SK-N-SH treated with all-trans-retinoic acid at 6 μM for 48 hours (cell line): ENCODE results near the gene METTL17.
"Not testable (repeated sequence)": the region's sequence is repeated elsewhere in the genome, so short reads cannot be mapped to it uniquely, and the experiment has no call there.

Source experiments
- BACH2 ChIP-seq: fragments of 250-450 bp; sonication (Bioruptor Pico); IDR thresholded peaks from 2 replicates; pipeline ENCODE4 v1.9.0; 2021; ENCODE audit warnings: mild to moderate bottlenecking, borderline replicate concordance
- ESRRG ChIP-seq: fragments of 250-450 bp; sonication (Bioruptor Pico); IDR thresholded peaks from 2 replicates; pipeline ENCODE4 v1.6.1; 2021; ENCODE audit warnings: mild to moderate bottlenecking
- SNAI2 ChIP-seq: fragments of 250-450 bp; sonication (Bioruptor Pico); IDR thresholded peaks from 2 replicates; pipeline ENCODE4 v1.5.0; 2020; ENCODE audit warnings: mild to moderate bottlenecking, moderate library complexity
- TOX ChIP-seq: fragments of 250-450 bp; sonication (Bioruptor Pico); IDR thresholded peaks from 2 replicates; pipeline ENCODE4 v1.8.0; 2021; ENCODE audit warnings: mild to moderate bottlenecking, moderate library complexity, borderline replicate concordance
- ZFP3 ChIP-seq: fragments of 250-450 bp; sonication (Bioruptor Pico); IDR thresholded peaks from 2 replicates; pipeline ENCODE4 v1.5.0; 2020; ENCODE audit warnings: mild to moderate bottlenecking, moderate library complexity
- ZFP30 ChIP-seq: fragments of 450-650 bp; formaldehyde crosslinking; IDR thresholded peaks from 2 replicates; pipeline ENCODE4 v1.5.0; 2022; ENCODE audit warnings: mild to moderate bottlenecking, moderate library complexity
- ZNF70 ChIP-seq: fragments of 450-650 bp; formaldehyde crosslinking; IDR thresholded peaks from 2 replicates; pipeline ENCODE4 v1.5.0; 2020; ENCODE audit warnings: mild to moderate bottlenecking, moderate library complexity
- ZNF8 ChIP-seq: fragments of 450-650 bp; formaldehyde crosslinking; IDR thresholded peaks from 2 replicates; pipeline ENCODE4 v1.5.0; 2020; ENCODE audit warnings: mild to moderate bottlenecking, moderate library complexity
- TF ChIP-seq, protein P1 (sequence below): fragments of 250-450 bp; sonication (Bioruptor Pico); IDR thresholded peaks from 2 replicates; pipeline ENCODE4 v1.5.1; 2020; ENCODE audit warnings: low read depth, mild to moderate bottlenecking, moderate library complexity
- TF ChIP-seq, protein P2 (sequence below): fragments of 250-450 bp; sonication (Bioruptor Pico); IDR thresholded peaks from 2 replicates; pipeline ENCODE4 v1.8.0; 2021; ENCODE audit warnings: low read depth, mild to moderate bottlenecking, moderate library complexity, borderline replicate concordance
- TF ChIP-seq, protein P3 (sequence below): fragments of 250-450 bp; sonication (Bioruptor Pico); IDR thresholded peaks from 2 replicates; pipeline ENCODE4 v1.8.0; 2020; ENCODE audit warnings: mild to moderate bottlenecking, moderate library complexity, borderline replicate concordance

DNA sequence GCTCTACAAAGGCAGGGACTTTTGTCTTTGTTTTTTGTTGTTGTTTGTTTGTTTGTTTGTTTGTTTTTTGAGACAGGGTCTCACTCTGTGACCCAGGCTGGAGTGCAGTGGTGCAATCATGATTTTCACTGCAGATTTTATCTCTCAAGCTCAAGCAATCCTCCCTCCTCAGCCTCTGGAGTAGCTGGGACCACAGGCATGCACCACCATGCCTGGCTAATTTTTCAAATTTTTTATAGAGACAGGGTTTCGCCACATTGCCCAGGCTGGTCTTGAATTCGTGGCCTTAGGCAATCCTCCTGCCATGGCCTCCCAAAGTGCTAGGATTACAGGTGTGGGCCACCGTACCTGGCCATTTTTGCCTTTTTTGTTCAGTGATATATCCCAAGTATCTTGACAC is 51.2 kb downstream of the METTL17 start:
- TF ChIP-seq ZFP30 (CRISPR knock-in tag); ZNF8 (CRISPR knock-in tag); ESRRG (CRISPR knock-in tag); BACH2 (CRISPR knock-in tag); SNAI2; ZFP3 (CRISPR knock-in tag); ZNF70; TOX (CRISPR knock-in tag): not testable (repeated sequence)
- TF ChIP-seq, protein P1, sequence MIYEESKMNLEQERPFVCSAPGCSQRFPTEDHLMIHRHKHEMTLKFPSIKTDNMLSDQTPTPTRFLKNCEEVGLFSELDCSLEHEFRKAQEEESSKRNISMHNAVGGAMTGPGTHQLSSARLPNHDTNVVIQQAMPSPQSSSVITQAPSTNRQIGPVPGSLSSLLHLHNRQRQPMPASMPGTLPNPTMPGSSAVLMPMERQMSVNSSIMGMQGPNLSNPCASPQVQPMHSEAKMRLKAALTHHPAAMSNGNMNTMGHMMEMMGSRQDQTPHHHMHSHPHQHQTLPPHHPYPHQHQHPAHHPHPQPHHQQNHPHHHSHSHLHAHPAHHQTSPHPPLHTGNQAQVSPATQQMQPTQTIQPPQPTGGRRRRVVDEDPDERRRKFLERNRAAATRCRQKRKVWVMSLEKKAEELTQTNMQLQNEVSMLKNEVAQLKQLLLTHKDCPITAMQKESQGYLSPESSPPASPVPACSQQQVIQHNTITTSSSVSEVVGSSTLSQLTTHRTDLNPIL (CRISPR knock-in tag), result not testable (repeated sequence)
- TF ChIP-seq, protein P2, sequence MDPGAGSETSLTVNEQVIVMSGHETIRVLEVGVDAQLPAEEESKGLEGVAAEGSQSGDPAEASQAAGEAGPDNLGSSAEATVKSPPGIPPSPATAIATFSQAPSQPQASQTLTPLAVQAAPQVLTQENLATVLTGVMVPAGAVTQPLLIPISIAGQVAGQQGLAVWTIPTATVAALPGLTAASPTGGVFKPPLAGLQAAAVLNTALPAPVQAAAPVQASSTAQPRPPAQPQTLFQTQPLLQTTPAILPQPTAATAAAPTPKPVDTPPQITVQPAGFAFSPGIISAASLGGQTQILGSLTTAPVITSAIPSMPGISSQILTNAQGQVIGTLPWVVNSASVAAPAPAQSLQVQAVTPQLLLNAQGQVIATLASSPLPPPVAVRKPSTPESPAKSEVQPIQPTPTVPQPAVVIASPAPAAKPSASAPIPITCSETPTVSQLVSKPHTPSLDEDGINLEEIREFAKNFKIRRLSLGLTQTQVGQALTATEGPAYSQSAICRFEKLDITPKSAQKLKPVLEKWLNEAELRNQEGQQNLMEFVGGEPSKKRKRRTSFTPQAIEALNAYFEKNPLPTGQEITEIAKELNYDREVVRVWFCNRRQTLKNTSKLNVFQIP, result not testable (repeated sequence)
- TF ChIP-seq, protein P3, sequence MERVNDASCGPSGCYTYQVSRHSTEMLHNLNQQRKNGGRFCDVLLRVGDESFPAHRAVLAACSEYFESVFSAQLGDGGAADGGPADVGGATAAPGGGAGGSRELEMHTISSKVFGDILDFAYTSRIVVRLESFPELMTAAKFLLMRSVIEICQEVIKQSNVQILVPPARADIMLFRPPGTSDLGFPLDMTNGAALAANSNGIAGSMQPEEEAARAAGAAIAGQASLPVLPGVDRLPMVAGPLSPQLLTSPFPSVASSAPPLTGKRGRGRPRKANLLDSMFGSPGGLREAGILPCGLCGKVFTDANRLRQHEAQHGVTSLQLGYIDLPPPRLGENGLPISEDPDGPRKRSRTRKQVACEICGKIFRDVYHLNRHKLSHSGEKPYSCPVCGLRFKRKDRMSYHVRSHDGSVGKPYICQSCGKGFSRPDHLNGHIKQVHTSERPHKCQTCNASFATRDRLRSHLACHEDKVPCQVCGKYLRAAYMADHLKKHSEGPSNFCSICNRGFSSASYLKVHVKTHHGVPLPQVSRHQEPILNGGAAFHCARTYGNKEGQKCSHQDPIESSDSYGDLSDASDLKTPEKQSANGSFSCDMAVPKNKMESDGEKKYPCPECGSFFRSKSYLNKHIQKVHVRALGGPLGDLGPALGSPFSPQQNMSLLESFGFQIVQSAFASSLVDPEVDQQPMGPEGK (CRISPR knock-in tag), result not testable (repeated sequence)
